Activated CD4-positive, alpha-beta memory T cell treated with anti-CD3 and anti-CD28 coated beads for 36 hours (primary cell): ENCODE measurements around the gene MBD3L3. TPM values are rescaled to one million over a fixed set of nuclear protein-coding genes. Genes with fewer than 3 reads are reported as not detected.
"Not testable (repeated sequence)": the region's sequence is repeated elsewhere in the genome, so short reads cannot be mapped to it uniquely, and the experiment has no call there.

ENCODE experiments used
- CTCF ChIA-PET: fragments of 350-600 bp; sonication (Branson Sonifier 250); formaldehyde crosslinking; loops from one replicate; lab custom pipeline; 2021; ENCODE audit warnings: antibody characterized with exemption, inconsistent platforms; lab: Charles Lee
- POLR2A ChIA-PET: fragments of 350-600 bp; sonication (Branson Sonifier 250); formaldehyde crosslinking; loops from one replicate; lab custom pipeline; 2021; ENCODE audit warnings: antibody characterized with exemption; lab: Charles Lee
- DNase-seq: peaks from one replicate; pipeline ENCODE4 v3.0.0-alpha.2; 2020
- H3K27ac Mint-ChIP-seq: one replicate; pipeline ENCODE4 v1.8.0; 2021; ENCODE audit warnings: mixed read lengths
- H3K27me3 Mint-ChIP-seq: one replicate; pipeline ENCODE4 v1.8.0; 2021; ENCODE audit warnings: mixed read lengths
- H3K36me3 Mint-ChIP-seq: one replicate; pipeline ENCODE4 v1.8.0; 2021; ENCODE audit warnings: mixed read lengths
- H3K4me1 Mint-ChIP-seq: one replicate; pipeline ENCODE4 v1.8.0; 2021; ENCODE audit warnings: low read depth, mixed read lengths
- H3K4me3 Mint-ChIP-seq: one replicate; pipeline ENCODE4 v1.8.0; 2021; ENCODE audit warnings: mild to moderate bottlenecking, mixed read lengths
- H3K9me3 Mint-ChIP-seq: one replicate; pipeline ENCODE4 v1.8.0; 2021; ENCODE audit warnings: mixed read lengths
- intact Hi-C: fragments of 100-400 bp; cut with micrococcal nuclease; formaldehyde crosslinking; loops from one replicate; pipeline ENCODE4 v1.15.1; 2023
- total RNA-seq, 2 experiments: library from RNA; stranded (reverse); gene quantifications; one replicate each; pipeline ENCODE4 v1.2.3, GENCODE V29; 2021

Gene MBD3L3
- total RNA-seq, 2 experiments from 2014 or later = not detected

DNA sequence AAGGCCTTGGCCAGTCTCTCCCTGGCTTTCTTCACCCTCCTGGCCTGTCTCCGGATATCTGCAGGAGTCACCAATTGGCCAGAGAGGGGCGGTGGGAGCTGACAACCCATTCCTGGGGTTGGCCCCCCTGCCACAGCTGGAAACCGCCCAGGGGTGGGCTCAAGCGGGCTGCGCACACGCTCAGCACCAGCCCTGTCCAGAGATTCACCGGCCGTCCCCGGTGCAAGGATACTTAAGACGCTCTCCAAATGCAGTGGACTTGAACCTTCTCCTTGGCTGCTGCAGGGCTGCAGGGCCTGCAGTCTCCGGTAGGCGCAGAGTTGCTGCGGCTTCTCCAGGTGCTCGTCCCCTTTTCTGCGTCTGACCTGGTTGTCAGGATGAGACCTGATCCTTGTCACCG, 2.1 kb downstream of the MBD3L3 start:
- intact Hi-C loops, H3K4me1 Mint-ChIP-seq, H3K27ac Mint-ChIP-seq, H3K9me3 Mint-ChIP-seq, DNase-seq, H3K27me3 Mint-ChIP-seq, H3K4me3 Mint-ChIP-seq, POLR2A ChIA-PET, H3K36me3 Mint-ChIP-seq, CTCF ChIA-PET: not testable (repeated sequence)

DNA sequence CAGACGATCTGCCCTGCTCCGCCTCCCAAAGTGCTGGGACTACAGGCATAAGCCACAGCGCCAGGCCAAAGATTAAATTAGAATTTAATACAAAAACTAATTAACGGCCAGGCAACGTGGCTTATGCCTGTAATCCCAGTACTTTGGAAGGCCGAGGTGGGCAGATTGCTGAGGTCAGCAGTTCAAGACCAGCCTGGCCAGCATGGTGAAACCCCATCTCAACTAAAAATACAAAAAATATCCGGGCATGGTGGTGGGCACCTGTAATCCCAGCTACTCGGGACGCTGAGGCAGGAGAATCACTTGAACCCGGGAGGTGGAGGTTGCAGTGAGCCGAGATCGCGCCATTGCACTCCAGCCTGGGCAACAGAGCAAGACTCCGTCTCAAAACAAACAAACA, 2.8 kb downstream of the MBD3L3 start:
- CTCF ChIA-PET, H3K27me3 Mint-ChIP-seq, POLR2A ChIA-PET, H3K27ac Mint-ChIP-seq, H3K4me1 Mint-ChIP-seq, intact Hi-C loops, H3K36me3 Mint-ChIP-seq, H3K9me3 Mint-ChIP-seq, H3K4me3 Mint-ChIP-seq, DNase-seq: not testable (repeated sequence)

- H3K36me3 Mint-ChIP-seq, CTCF ChIA-PET, POLR2A ChIA-PET, DNase-seq, H3K9me3 Mint-ChIP-seq, H3K27me3 Mint-ChIP-seq, H3K4me1 Mint-ChIP-seq, H3K4me3 Mint-ChIP-seq, intact Hi-C loops, H3K27ac Mint-ChIP-seq: not testable (repeated sequence)
Measured at GRCh38 chr19:7054635-7055368, 3.7 kb downstream of the MBD3L3 start.

DNA sequence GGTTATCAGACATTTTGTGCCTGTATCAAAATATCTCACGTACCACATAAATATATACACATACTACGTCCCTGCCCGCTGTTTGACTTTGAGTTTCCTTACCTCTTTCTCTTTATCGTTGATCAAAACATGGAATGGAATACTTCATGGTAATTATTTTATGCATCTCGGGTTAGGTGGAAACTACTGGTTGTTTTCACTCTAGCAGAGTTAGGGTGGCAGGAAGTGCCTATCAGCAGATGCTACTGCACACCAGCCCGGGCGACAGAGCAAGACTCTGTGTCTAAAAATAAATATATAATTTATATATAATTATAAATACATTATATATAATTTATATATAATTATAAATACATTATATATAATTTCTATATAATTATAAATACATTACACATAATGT, 5.6 kb downstream of the MBD3L3 start:
- H3K36me3 Mint-ChIP-seq, intact Hi-C loops, DNase-seq, H3K27me3 Mint-ChIP-seq, H3K9me3 Mint-ChIP-seq, H3K4me3 Mint-ChIP-seq, CTCF ChIA-PET, H3K27ac Mint-ChIP-seq, H3K4me1 Mint-ChIP-seq, POLR2A ChIA-PET: not testable (repeated sequence)

GRCh38 chr19:7051421-7051820, 7.1 kb downstream of the MBD3L3 start:
- POLR2A ChIA-PET = not testable (repeated sequence)

GRCh38 chr19:7049021-7049420, 9.5 kb downstream of the MBD3L3 start, which contains the start of gene MBD3L2:
Gene MBD3L2 (plus strand): TSS chr19:7049321. CDS start chr19:7049374, 53 bp downstream.
- H3K27ac Mint-ChIP-seq, H3K36me3 Mint-ChIP-seq, H3K27me3 Mint-ChIP-seq, H3K4me3 Mint-ChIP-seq, H3K4me1 Mint-ChIP-seq, CTCF ChIA-PET, POLR2A ChIA-PET, DNase-seq, intact Hi-C loops, H3K9me3 Mint-ChIP-seq: not testable (repeated sequence)

More at GRCh38 chr19:7051421-7051820, 7.1 kb downstream of the MBD3L3 start:
- intact Hi-C loops, H3K36me3 Mint-ChIP-seq, H3K4me3 Mint-ChIP-seq, H3K4me1 Mint-ChIP-seq, H3K27me3 Mint-ChIP-seq, H3K9me3 Mint-ChIP-seq, CTCF ChIA-PET, DNase-seq, H3K27ac Mint-ChIP-seq: not testable (repeated sequence)

GRCh38 chr19:7041563-7041962, 16.9 kb downstream of the MBD3L3 start:
- DNase-seq, POLR2A ChIA-PET, CTCF ChIA-PET, H3K9me3 Mint-ChIP-seq, intact Hi-C loops, H3K4me3 Mint-ChIP-seq, H3K36me3 Mint-ChIP-seq, H3K27me3 Mint-ChIP-seq, H3K27ac Mint-ChIP-seq, H3K4me1 Mint-ChIP-seq: not testable (repeated sequence)

- H3K36me3 Mint-ChIP-seq, H3K27ac Mint-ChIP-seq, H3K9me3 Mint-ChIP-seq, H3K4me3 Mint-ChIP-seq, POLR2A ChIA-PET, CTCF ChIA-PET, H3K27me3 Mint-ChIP-seq, intact Hi-C loops, H3K4me1 Mint-ChIP-seq, DNase-seq: not testable (repeated sequence)
Measured at GRCh38 chr19:7040079-7040478, 18.4 kb downstream of the MBD3L3 start, which contains the start of gene MBD3L4. Gene MBD3L4 (minus strand): TSS chr19:7040179. CDS start chr19:7040144, 35 bp downstream.

GRCh38 chr19:7030278-7030677, 28.2 kb downstream of the MBD3L3 start, which contains the start of gene MBD3L5:
Gene MBD3L5 (plus strand): TSS chr19:7030578. CDS start chr19:7030612, 34 bp downstream.
- H3K9me3 Mint-ChIP-seq, DNase-seq, H3K27ac Mint-ChIP-seq, CTCF ChIA-PET, H3K27me3 Mint-ChIP-seq, POLR2A ChIA-PET, H3K4me3 Mint-ChIP-seq, intact Hi-C loops, H3K4me1 Mint-ChIP-seq, H3K36me3 Mint-ChIP-seq: not testable (repeated sequence)

GRCh38 chr19:7028790-7029189, 29.7 kb downstream of the MBD3L3 start:
- H3K4me1 Mint-ChIP-seq, H3K27ac Mint-ChIP-seq, H3K27me3 Mint-ChIP-seq, H3K4me3 Mint-ChIP-seq, DNase-seq, POLR2A ChIA-PET, H3K36me3 Mint-ChIP-seq, intact Hi-C loops, H3K9me3 Mint-ChIP-seq, CTCF ChIA-PET: not testable (repeated sequence)

GRCh38 chr19:7021331-7021730, 37.1 kb downstream of the MBD3L3 start, which contains the start of gene MBD3L2B:
Gene MBD3L2B (minus strand): TSS chr19:7021431. CDS start chr19:7021397, 34 bp downstream.
- POLR2A ChIA-PET, CTCF ChIA-PET: not testable (repeated sequence)

DNA sequence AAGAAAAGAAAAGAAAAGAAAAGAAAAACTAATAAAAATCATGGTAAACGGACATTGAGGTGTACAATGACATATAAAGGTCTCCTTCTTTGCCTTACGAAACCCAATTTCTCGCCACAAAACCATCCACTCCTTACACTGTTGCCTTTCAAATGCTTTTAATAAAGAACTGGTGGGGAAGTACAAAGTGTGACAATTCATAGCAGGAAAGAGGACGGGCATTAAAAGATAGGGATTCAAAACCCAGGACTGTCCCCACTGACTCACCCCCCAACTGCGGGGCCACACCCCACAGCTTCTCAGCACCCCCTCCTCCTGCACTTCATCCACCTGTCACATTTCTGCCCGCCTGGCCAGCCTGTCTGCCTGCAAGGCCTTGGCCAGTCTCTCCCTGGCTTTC, 39.6 kb downstream of the MBD3L3 start:
- H3K9me3 Mint-ChIP-seq = no peaks in the 10 kb centered on the region
- peaks cover 4% of the 10 kb centered on the region for H3K4me1 Mint-ChIP-seq
- no peaks in the 10 kb centered on the region for H3K27me3 Mint-ChIP-seq
- ChIA-PET POLR2A (no interaction called here), CTCF (no interaction called here)
- H3K27ac Mint-ChIP-seq = no peak overlapping the region
- H3K4me3 Mint-ChIP-seq = no peak overlapping the region
- no peaks in the 10 kb centered on the region for H3K36me3 Mint-ChIP-seq
- intact Hi-C loops = loop anchor here (10.0 kb wide), 3 partner anchors 134 to 326 kb away; partner anchors contain the start of genes ADGRE1 and ARHGEF18
- DNase-seq = no peak

More at GRCh38 chr19:7021331-7021730, 37.1 kb downstream of the MBD3L3 start, which contains the start of gene MBD3L2B:
- intact Hi-C loops, H3K4me3 Mint-ChIP-seq, H3K27me3 Mint-ChIP-seq, H3K36me3 Mint-ChIP-seq, H3K9me3 Mint-ChIP-seq, DNase-seq, H3K27ac Mint-ChIP-seq, H3K4me1 Mint-ChIP-seq: not testable (repeated sequence)
